Aorta (tissue), 5 donors: ENCODE data around the gene TPX2. TPM values are rescaled to one million over a fixed set of nuclear protein-coding genes. Genes with fewer than 3 reads are reported as not detected.

Experiments used
- ATAC-seq: fragments of 200-7000 bp; cut with Tn5 transposase; one replicate; pipeline ENCODE4 v1.9.1; 2022; ENCODE audit warnings: moderate library complexity; ENCODE audit not compliant: low FRiP score
- DNase-seq, 2 donors: peaks; one replicate each; pipeline ENCODE4 v3.0.0-alpha.2; 2020
- H3K27ac ChIP-seq, 2 donors: one replicate each; pipeline ENCODE4 v1.5.1; 2013; ENCODE audit warnings: low read length in 2 of 2, mild to moderate bottlenecking in 2 of 2, moderate library complexity in 2 of 2, control low read depth in 1 of 2, inconsistent platforms in 1 of 2, low read depth in 1 of 2
- H3K27me3 ChIP-seq, 2 donors: one replicate each; pipeline ENCODE4 v1.6.1; 2013; ENCODE audit warnings: control low read depth in 1 of 2, low read length in 1 of 2, mild to moderate bottlenecking in 1 of 2, moderate library complexity in 1 of 2; ENCODE audit not compliant: insufficient read depth in 2 of 2, control insufficient read depth in 1 of 2
- H3K36me3 ChIP-seq, 2 donors: one replicate each; pipeline ENCODE4 v1.6.1; 2013; ENCODE audit warnings: control low read depth in 1 of 2, low read length in 1 of 2, mild to moderate bottlenecking in 1 of 2; ENCODE audit not compliant: insufficient read depth in 2 of 2, control insufficient read depth in 1 of 2
- H3K4me1 ChIP-seq, 2 donors: one replicate each; pipeline ENCODE4 v1.6.1; 2013; ENCODE audit warnings: low read length in 2 of 2, control low read depth in 1 of 2, mild to moderate bottlenecking in 1 of 2, moderate library complexity in 1 of 2; ENCODE audit not compliant: insufficient read depth in 2 of 2, control insufficient read depth in 1 of 2
- H3K4me3 ChIP-seq, 2 donors: one replicate each; pipeline ENCODE4 v1.5.1; 2013; ENCODE audit warnings: low read length in 2 of 2, control low read depth in 1 of 2, mild to moderate bottlenecking in 1 of 2
- H3K9me3 ChIP-seq: one replicate; pipeline ENCODE4 v1.6.1; 2013; ENCODE audit warnings: mild to moderate bottlenecking, low read length; ENCODE audit not compliant: control insufficient read depth
- WGBS, 2 donors: extraction: QIAGEN DNeasy Blood & Tissue Kit; methylation state at CpG; one replicate each; pipeline ENCODE4 v1.1.7; 2013; 5-methylcytosine and 5-hydroxymethylcytosine counted together
- intact Hi-C, 2 donors: fragments of 100-400 bp; cut with DNase I; formaldehyde crosslinking; loops; one replicate each; pipeline versions ENCODE4 v1.14.2 to v1.15.0; 2022
- polyA plus RNA-seq, 2 donors: library from polyadenylated mRNA; stranded (reverse); fragments of 200-250 nt; gene quantifications; one replicate each; pipeline ENCODE4 v1.2.3, GENCODE V29; 2013
- total RNA-seq, 2 donors: library from RNA; stranded (reverse); fragmentation: NEBNext Ultra II Directional; extraction: Animal tissue kit (Norgen Biotek cat#: 25700); gene quantifications; one replicate each; pipeline ENCODE4 v1.2.1, GENCODE V29; 2021
- donor health status: healthy with polysubstance abuse.
- donor health status: Bipolar disorder and iron deficiency.
- donor health status: DM: no; HTN: no; CAD: no.
- donor health status: DM: no; HTN: no; CAD: no.
- donor health status: DM: yes; HTN: yes; CAD: no.

TPX2 gene
- total and polyA plus RNA-seq, 4 donors: 0.75 to 5.4 (median 1.8) TPM

- Histone ChIP-seq H3K27me3 (no peaks in the 10 kb centered on the region), H3K27ac (no peak overlapping the region), H3K36me3 (no peaks in the 10 kb centered on the region), H3K9me3 (no peaks in the 10 kb centered on the region), H3K4me1 (no peaks in the 10 kb centered on the region), H3K4me3 (no peak overlapping the region)
- intact Hi-C loops: no loop called here
- 91 to 94% methylated on average over 6 of the region's 6 CpGs for WGBS, 2 donors
- no peak for DNase-seq
- no peak for ATAC-seq
These were observed 21.6 kb downstream of the TPX2 start for GRCh38 chr20:31760519-31761240.

DNA sequence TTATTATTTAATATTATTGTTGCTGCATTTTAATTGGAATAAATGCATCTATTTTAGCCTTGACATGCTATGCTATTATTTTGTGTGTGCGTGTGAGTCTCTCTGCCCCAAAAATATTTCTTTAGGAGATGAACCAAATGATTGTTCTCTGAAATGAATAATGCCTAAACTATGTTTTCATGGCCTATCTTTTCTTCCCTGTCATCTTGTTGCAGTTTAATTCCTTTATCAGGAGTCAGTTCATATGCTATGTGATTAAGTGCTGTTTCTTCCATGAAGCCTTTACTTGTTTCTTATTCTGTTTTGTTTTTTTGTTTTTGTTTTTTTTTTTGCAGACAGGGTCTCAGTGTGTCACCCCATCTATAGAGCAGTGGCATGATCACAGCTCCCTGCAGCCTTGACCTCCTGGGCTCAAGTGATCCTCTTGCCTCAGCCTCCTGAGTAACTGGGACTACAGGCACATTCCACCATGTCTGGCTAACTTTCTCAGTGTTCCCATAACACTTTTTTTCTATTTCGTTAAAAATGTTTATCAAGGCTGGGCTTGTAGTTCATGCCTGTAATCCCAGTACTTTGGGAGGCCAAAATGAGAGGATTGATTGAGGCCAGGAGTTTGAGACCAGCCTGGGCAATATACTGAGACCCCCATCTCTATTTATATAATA lies 25.7 kb downstream of the TPX2 start:
- DNase-seq: no peak
- H3K4me3 ChIP-seq: no peak overlapping the region
- no peak for ATAC-seq
- H3K27me3 ChIP-seq: no peaks in the 10 kb centered on the region
- no peak overlapping the region for H3K27ac ChIP-seq
- H3K36me3 ChIP-seq: no peaks in the 10 kb centered on the region
- no peaks in the 10 kb centered on the region for H3K9me3 ChIP-seq
- 9 to 10% methylated on average over 2 of the region's 2 CpGs for WGBS, 2 donors
- H3K4me1 ChIP-seq: no peaks in the 10 kb centered on the region
- intact Hi-C loops: no loop called here

GRCh38 chr20:31767805-31768204 lies 28.7 kb downstream of the TPX2 start:
- no peak for ATAC-seq
- no peaks in the 10 kb centered on the region for H3K9me3 ChIP-seq

GRCh38 chr20:31769681-31770080 lies 30.6 kb downstream of the TPX2 start:
- H3K27me3 ChIP-seq: no peaks in the 10 kb centered on the region
- intact Hi-C loops: no loop called here
- H3K27ac ChIP-seq: no peak overlapping the region
- ATAC-seq (no peak), DNase-seq (no peak)
- H3K9me3 ChIP-seq: no peaks in the 10 kb centered on the region
- H3K36me3 ChIP-seq: no peaks in the 10 kb centered on the region
- 49 to 59% methylated on average over 5 of the region's 5 CpGs for WGBS, 2 donors
- peaks cover 2 to 3% of the 10 kb centered on the region in 2 donors for H3K4me1 ChIP-seq
- no peak overlapping the region for H3K4me3 ChIP-seq

More at GRCh38 chr20:31767805-31768204, 28.7 kb downstream of the TPX2 start:
- Histone ChIP-seq H3K4me1 (peaks cover 2 to 3% of the 10 kb centered on the region in 2 donors), H3K4me3 (no peak overlapping the region), H3K27ac (no peak overlapping the region), H3K36me3 (no peaks in the 10 kb centered on the region), H3K27me3 (no peaks in the 10 kb centered on the region)
- intact Hi-C loops: no loop called here
- WGBS, 2 donors: 98 to 99% methylated on average over 3 of the region's 3 CpGs
- no peak for DNase-seq

GRCh38 chr20:31770243-31770642 lies 31.2 kb downstream of the TPX2 start:
- Histone ChIP-seq H3K9me3 (no peaks in the 10 kb centered on the region), H3K27ac (no peak overlapping the region), H3K4me3 (peak overlapping the region in 1 of 2 donors; percentile 54), H3K27me3 (no peaks in the 10 kb centered on the region), H3K36me3 (no peaks in the 10 kb centered on the region), H3K4me1 (peaks cover 2 to 3% of the 10 kb centered on the region in 2 donors)
- DNase-seq: no peak
- ATAC-seq: no peak
- WGBS, 2 donors: 20 to 35% methylated on average over 1 of the region's 1 CpG
- intact Hi-C loops: no loop called here

- intact Hi-C loops: no loop called here
- 93 to 95% methylated on average over 1 of the region's 1 CpG for WGBS, 2 donors
- H3K4me3 ChIP-seq: no peak overlapping the region
- DNase-seq (no peak), ATAC-seq (no peak)
- H3K4me1 ChIP-seq: peaks cover 2 to 3% of the 10 kb centered on the region in 2 donors
- no peaks in the 10 kb centered on the region for H3K9me3 ChIP-seq
- no peak overlapping the region for H3K27ac ChIP-seq
- H3K36me3 ChIP-seq: no peaks in the 10 kb centered on the region
- H3K27me3 ChIP-seq: no peaks in the 10 kb centered on the region
These were observed 35.3 kb downstream of the TPX2 start for GRCh38 chr20:31774408-31774807.

DNA sequence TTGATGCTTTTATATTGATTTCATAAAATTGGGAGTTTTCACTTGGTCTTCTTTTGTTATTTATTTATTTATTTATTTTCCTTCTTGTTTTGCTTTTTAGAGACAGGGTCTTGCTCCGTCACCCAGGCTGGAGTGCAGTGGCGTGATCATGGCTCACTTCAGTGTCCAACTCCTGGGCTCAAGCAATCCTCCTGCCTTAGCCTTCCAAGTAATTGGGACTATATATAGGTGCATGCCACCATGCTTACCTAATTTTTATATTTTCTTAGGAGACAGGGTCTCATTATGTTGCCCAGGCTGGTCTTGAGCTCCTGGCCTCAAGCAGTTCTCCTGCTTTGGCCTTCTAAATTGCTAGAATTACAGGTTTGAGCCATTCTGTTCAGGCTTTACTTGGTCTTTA lies 41.7 kb downstream of the TPX2 start:
- Histone ChIP-seq H3K4me3 (no peak overlapping the region), H3K4me1 (no peaks in the 10 kb centered on the region), H3K27me3 (no peaks in the 10 kb centered on the region), H3K36me3 (no peaks in the 10 kb centered on the region), H3K27ac (no peak overlapping the region), H3K9me3 (no peaks in the 10 kb centered on the region)
- intact Hi-C loops: no loop called here
- ATAC-seq (no peak), DNase-seq (no peak)
- WGBS, 2 donors: 84 to 89% methylated on average over 2 of the region's 2 CpGs

DNA sequence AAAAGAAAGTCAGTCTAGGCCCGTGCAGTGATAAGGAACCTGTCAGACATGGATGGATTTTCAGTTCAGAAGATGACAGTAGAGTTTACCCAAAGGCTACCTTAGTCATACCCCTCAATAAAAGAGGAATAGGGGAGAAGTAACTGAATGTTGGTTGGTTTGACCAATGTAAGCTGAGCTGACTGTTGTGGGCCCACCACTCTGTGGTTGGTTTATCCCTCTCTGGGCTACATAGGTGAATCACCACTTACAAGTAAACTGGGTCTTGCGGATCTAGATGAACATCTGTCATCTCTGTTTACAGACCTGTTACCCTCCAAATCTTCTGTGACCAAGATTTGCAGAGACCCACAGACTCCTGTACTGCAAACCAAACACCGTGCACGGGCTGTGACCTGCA lies 42.9 kb downstream of the TPX2 start:
- Histone ChIP-seq H3K27ac (no peak overlapping the region), H3K4me3 (no peak overlapping the region), H3K9me3 (no peaks in the 10 kb centered on the region), H3K4me1 (no peaks in the 10 kb centered on the region), H3K36me3 (no peaks in the 10 kb centered on the region), H3K27me3 (no peaks in the 10 kb centered on the region)
- intact Hi-C loops: no loop called here
- WGBS, 2 donors: 94 to 95% methylated on average over 4 of the region's 4 CpGs
- ATAC-seq (no peak), DNase-seq (no peak)
